GM18873 (cell line): ENCODE results near the gene LCNL1.

Experiments used
- ATAC-seq: cut with Tn5 transposase; IDR thresholded peaks from one replicate; pipeline ENCODE4 v1.9.1; 2021; ENCODE audit warnings: mild to moderate bottlenecking, moderate library complexity, moderate number of reproducible peaks; ENCODE audit not compliant: unreplicated experiment, low FRiP score

LCNL1 gene

DNA sequence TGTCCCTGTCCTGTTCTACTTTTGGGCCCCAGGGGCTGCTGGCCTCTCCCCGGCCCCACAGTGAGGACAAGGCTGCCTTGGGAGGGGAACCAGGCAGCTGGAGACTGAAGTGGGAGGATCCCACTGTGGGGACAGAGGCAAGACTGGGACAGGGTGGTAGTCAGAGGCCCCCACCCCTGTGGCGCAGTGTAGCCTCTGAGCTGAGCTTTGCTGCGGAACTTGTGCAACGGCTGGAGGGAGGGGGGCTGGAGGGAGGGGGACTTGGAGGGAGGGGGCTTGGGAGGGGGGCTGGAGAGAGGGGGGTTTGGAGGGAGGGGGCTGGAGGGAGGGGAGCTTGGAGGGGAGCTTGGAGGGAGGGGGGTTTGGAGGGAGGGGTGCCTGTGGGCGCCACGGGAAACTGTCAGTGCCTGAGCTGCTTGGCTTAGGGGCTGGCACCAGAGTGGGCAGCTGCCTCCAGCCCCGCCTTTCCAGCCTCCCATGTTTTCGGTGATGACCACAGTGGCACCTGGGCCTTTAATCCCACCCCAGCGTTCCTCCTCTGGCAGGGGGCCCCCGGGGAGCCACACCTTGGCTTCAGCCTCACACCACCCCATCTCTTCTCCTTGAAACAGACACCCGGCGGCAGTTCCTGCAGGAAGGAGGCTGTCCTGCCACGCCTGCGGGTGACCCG lies 51.4 kb downstream of the LCNL1 start:
- ATAC-seq = no peak

DNA sequence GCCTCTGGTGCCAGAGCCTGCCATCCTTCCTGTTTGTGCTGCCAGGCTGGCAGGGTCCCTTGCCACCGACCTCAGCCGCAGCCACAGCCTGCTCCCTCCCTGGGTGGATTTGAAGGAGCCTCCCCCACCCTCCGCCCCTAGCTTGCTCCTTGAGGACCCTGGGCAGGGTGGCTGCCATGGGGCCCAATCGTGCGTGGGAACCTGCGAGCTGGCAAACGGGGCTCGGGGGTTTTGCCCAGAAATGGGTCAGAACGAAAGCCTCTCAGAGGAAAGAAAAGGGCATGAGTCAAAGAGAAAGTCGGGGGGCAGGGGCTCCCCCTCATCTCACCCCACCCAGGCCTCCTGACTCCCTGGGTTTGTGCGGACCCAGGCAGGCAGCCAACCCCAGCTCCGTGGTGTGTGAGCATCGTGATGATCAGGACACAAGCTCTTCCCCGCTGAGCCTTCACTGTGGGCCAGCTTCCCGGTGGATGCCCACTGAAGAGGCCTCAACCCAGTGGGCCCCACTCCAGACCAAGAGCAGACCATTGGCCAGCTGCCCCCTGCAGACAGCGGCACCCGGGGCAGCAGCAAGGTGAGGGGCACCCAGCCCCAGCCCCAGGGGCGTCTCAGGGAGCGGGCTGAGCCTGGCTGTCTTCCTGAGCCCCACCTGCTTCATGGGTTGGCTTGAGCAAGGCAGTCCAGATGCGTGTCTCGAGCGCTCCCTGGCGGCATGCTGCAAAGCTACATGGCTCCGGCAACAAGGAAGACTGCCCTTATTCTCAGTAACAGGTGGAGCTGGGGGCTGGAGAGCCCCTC lies 52.1 kb downstream of the LCNL1 start:
- ATAC-seq = peak; percentile 48
